Ascending aorta (tissue), 2 donors: ENCODE results near the gene LAMB3. TPM values are rescaled to one million over a fixed set of nuclear protein-coding genes. Genes with fewer than 3 reads are reported as not detected.

Source experiments
- DNase-seq, 2 donors: peaks; one replicate each; pipeline ENCODE4 v3.0.0-alpha.2; 2019; ENCODE audit warnings: low spot score in 2 of 2
- H3K27ac ChIP-seq, 2 donors: fragments of 200-600 bp; sonication (generic); one replicate each; pipeline ENCODE4 v1.5.1; 2016 to 2017; ENCODE audit warnings: mild to moderate bottlenecking in 1 of 2
- H3K27me3 ChIP-seq: fragments of 200-600 bp; sonication (generic); one replicate; pipeline ENCODE4 v1.5.1; 2017
- H3K36me3 ChIP-seq, 2 donors: fragments of 200-600 bp; sonication (generic); one replicate each; pipeline ENCODE4 v1.5.1; 2016
- H3K4me1 ChIP-seq, 2 donors: fragments of 200-600 bp; sonication (generic); one replicate each; pipeline ENCODE4 v1.5.1; 2016 to 2017; ENCODE audit warnings: mild to moderate bottlenecking in 1 of 2
- H3K4me3 ChIP-seq, 2 donors: fragments of 200-600 bp; sonication (generic); one replicate each; pipeline ENCODE4 v1.5.1; 2016 to 2017; ENCODE audit warnings: mild to moderate bottlenecking in 1 of 2
- H3K9me3 ChIP-seq, 2 donors: fragments of 200-600 bp; sonication (generic); one replicate each; pipeline ENCODE4 v1.5.1; 2016
- CTCF ChIP-seq, 3 experiments: fragments of 200-600 bp in 2 of 3; fragments of 450-650 bp in 1 of 3; sonication (generic) in 2 of 3; IDR thresholded peaks; one replicate each; pipeline ENCODE4 v1.5.1; 2016 to 2019; ENCODE audit warnings: antibody characterized with exemption in 3 of 3, mild to moderate bottlenecking in 1 of 3, moderate library complexity in 1 of 3
- intact Hi-C: fragments of 100-400 bp; cut with DNase I; formaldehyde crosslinking; loops from one replicate; pipeline ENCODE4 v1.15.1; 2023
- total RNA-seq: library from RNA; depleted of rRNA; stranded (reverse); fragments of >200 nt; gene quantifications from one replicate; pipeline ENCODE4 v1.1.0, GENCODE V29; 2016

LAMB3 gene
- total RNA-seq, 1 donor from 2014 or later = 0.75 TPM

GRCh38 chr1:209585672-209586071, 66.6 kb downstream of the LAMB3 start:
- intact Hi-C loops = no loop called here
- Histone ChIP-seq H3K27me3 (no peaks in the 10 kb centered on the region), H3K4me1 (peaks cover 0 to 4% of the 10 kb centered on the region in 2 donors), H3K36me3 (no peaks in the 10 kb centered on the region), H3K9me3 (no peaks in the 10 kb centered on the region), H3K27ac (no peak overlapping the region), H3K4me3 (peak overlapping the region in 1 of 2 donors; percentile 21)
- no peak for TF ChIP-seq CTCF (IDR thresholded peaks at IDR 0.05)
- no peak for DNase-seq

GRCh38 chr1:209585197-209585596, 67.0 kb downstream of the LAMB3 start:
- Histone ChIP-seq H3K36me3 (no peaks in the 10 kb centered on the region), H3K27me3 (no peaks in the 10 kb centered on the region), H3K4me1 (peaks cover 0 to 4% of the 10 kb centered on the region in 2 donors), H3K4me3 (peak overlapping the region in 1 of 2 donors; percentile 21), H3K27ac (no peak overlapping the region), H3K9me3 (no peaks in the 10 kb centered on the region)
- intact Hi-C loops = no loop called here
- no peak for DNase-seq
- no peak for TF ChIP-seq CTCF (IDR thresholded peaks at IDR 0.05)

DNA sequence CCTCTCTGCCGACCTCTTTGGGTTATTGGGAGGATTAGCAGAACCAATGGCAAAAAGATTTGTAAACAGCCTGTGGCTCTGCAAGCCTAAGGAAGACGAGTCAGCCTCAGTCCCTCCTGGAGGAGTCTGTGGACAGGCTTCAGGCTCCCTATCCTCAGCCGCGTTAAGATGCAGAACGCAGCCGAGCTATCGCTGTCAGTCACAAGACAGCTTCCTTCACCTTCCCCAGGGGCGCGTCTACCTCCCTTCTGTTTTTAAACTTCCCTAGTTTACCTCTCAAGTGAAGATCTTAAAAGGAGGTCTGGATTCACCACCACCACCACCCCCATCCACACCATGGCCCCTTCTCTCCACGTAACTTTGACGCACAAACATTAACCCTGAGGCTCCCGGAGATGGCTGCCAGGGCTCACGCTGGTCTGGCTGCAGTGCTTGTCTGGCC, 68.0 kb downstream of the LAMB3 start:
- Histone ChIP-seq H3K36me3 (no peaks in the 10 kb centered on the region), H3K27ac (no peak overlapping the region), H3K9me3 (no peaks in the 10 kb centered on the region), H3K27me3 (no peaks in the 10 kb centered on the region), H3K4me1 (peaks cover 0 to 4% of the 10 kb centered on the region in 2 donors), H3K4me3 (no peak overlapping the region)
- intact Hi-C loops = no loop called here
- TF ChIP-seq CTCF (IDR thresholded peaks at IDR 0.05) = no peak
- no peak for DNase-seq

DNA sequence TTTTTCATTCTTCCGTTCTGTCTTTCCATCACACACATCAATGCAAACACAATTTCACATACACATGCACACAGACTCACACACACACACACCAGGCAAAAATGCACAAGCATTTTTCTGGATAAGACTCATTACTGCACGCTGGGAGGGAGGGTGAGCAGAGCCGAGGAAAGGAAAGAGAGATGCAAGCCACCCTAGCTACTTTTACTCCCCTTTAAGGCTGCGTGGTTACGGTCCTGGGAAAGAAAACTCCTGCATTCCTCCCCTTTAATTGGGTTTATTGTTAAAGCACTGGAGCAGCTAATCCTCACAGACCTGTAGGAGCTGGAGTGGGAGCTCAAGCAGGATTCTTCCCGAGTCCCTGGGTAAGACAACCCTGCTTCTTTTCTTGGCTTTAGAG, 68.8 kb downstream of the LAMB3 start, which contains the start of gene CAMK1G:
CAMK1G (plus strand) TSS at position 307 of the 400 bp plus-strand sequence. CDS start 11,270 bp downstream, outside the sequence.
- no peak for DNase-seq
- peaks cover 0 to 4% of the 10 kb centered on the region in 2 donors for H3K4me1 ChIP-seq
- no peak for TF ChIP-seq CTCF (IDR thresholded peaks at IDR 0.05)
- intact Hi-C loops = no loop called here
- no peaks in the 10 kb centered on the region for H3K9me3 ChIP-seq
- no peak within 1 kb of the TSS for H3K4me3 ChIP-seq
- H3K27me3 ChIP-seq = no peaks in the 10 kb centered on the region
- no peaks in the 10 kb centered on the region for H3K36me3 ChIP-seq
- no peak within 1 kb of the TSS for H3K27ac ChIP-seq

DNA sequence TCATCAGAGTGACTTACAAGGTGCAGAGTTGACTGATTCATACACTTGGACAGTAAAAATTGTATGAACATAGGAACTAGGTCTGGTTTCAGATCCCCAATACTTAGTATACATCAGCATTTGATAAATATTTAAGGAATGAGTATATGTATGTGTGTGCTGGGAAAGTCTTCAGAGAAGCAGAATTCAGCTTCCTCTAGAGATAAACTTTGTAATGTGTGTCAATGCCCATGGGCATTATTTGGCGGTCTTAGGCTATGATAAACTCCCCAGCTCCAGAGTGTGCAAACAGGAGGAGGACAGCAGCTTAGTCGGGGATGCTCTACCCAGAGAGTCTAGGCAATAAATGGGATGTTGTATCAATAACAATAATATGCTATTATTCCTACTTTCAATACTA, 71.6 kb downstream of the LAMB3 start:
- peaks cover 0 to 2% of the 10 kb centered on the region in 2 donors for H3K4me1 ChIP-seq
- no peaks in the 10 kb centered on the region for H3K27me3 ChIP-seq
- no peaks in the 10 kb centered on the region for H3K36me3 ChIP-seq
- intact Hi-C loops = no loop called here
- no peak overlapping the region for H3K27ac ChIP-seq
- DNase-seq = no peak
- H3K9me3 ChIP-seq = no peaks in the 10 kb centered on the region
- H3K4me3 ChIP-seq = no peak overlapping the region
- no peak for TF ChIP-seq CTCF (IDR thresholded peaks at IDR 0.05)

DNA sequence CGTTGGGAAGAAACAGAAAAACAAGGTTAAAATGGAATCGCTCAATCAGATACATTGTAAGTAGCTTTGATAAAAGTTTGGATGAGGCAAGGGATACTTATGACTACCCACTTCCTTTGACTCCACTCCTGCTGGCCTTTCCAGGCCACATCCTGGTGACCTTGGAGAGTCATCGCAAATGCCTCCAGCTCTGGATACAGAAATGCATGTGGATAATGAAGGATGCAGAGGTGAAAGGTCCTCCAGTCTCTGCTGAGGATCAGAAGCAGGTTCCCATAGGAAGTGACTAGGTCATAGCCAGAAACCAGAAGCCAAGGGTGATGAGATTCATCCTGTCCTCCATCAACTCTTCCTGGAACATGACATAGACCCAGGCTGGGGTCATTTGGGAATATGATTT, 74.9 kb downstream of the LAMB3 start:
- Histone ChIP-seq H3K4me1 (no peaks in the 10 kb centered on the region), H3K27ac (no peak overlapping the region), H3K27me3 (no peaks in the 10 kb centered on the region), H3K4me3 (no peak overlapping the region), H3K36me3 (no peaks in the 10 kb centered on the region), H3K9me3 (no peaks in the 10 kb centered on the region)
- no peak for DNase-seq
- intact Hi-C loops = loop anchor here (2.0 kb wide), 2 partner anchors 51 to 171 kb away; no protein-coding TSS in a partner anchor
- no peak for TF ChIP-seq CTCF (IDR thresholded peaks at IDR 0.05)
